Activated T-cell treated with anti-CD3 and anti-CD28 coated beads, Interleukin-2, amount 50 U/mL, for 48 hours (primary cell): ENCODE measurements around the gene DPYD.

Source experiments
- DNase-seq, 2 experiments: peaks; one replicate each; pipeline ENCODE4 v3.0.0-alpha.2; 2020

DPYD gene

DNA sequence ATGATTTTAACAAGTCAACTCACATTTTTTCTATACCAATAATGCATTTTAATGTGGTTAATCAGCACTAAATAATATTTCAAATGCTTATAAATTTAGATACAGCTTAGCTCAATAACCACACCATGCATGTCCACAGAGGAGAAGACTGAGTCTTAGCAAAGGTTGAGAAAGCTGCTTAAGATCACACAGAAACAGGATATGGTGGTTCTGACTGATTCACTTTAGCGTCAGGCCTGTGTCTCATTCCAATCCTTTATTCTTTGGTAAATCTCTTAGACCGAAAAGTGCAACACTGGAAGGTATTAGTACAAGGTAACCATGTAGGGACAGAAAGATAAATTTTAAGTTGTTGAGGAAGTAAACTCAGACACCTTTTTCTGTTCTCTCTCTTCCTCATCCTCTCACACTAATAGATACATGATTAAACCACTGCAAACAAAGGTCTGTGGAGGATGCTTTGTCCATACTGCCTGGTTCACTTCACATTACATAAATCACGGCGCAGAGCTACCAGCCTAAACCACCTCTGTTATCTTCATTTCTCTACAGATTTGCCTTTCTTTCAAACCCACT is 139.0 kb downstream of the DPYD start:
- no peak for DNase-seq

DNA sequence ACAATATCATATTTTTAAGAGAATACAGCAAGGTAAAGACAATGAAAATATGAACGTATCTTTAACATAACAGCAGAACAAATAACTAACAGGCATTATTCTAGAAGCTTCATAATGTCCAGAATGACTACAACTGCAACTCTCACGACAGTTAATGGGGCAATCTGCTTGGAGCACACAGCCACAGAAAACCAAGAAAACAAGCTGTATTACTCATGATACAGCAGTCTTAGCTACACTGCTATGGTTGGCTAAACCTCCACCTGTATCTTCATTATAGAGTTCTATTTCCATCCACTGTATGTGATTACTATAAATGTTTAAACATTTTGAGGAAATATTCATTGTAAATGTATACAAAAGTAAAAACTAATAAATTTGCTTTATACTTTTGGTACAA is 139.9 kb downstream of the DPYD start:
- DNase-seq, result no peak

DNA sequence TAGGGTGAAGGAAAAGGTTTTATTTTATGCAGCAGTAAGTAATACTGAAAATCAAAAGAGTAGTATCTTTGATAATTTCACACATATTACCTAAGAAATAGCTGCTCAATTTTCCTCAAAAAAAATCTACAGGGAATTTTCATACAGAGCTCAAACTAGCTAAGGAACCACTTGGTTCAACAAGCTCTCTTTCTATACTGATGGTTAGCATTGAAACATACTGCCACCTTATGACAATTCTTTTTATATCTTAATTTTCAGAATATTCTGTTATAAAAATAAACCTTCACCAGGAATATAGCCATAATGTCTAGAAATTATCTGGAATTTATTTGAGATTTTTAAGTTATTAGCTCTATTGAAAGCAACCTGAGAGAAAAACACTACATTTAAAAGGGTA is 142.1 kb downstream of the DPYD start:
- no peak for DNase-seq

DNA sequence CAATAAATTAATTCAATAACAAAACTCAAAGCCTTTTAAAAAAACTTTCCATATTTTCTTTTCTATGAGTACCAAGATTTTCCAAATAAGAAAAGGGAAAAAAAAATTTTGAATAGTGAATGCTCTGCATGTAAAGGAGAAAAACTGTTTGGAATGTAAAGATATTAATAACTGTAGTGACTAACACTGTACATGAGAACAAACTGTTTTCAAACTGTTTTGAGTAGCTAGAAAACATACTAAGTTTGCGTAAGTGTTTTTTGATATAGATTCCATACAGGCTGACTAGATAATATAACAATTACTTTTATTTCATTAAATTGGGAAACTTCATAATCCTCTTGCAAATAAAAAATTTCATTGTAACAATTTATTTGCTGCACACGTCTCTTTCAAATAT is 150.5 kb downstream of the DPYD start:
- no peak for DNase-seq

DNA sequence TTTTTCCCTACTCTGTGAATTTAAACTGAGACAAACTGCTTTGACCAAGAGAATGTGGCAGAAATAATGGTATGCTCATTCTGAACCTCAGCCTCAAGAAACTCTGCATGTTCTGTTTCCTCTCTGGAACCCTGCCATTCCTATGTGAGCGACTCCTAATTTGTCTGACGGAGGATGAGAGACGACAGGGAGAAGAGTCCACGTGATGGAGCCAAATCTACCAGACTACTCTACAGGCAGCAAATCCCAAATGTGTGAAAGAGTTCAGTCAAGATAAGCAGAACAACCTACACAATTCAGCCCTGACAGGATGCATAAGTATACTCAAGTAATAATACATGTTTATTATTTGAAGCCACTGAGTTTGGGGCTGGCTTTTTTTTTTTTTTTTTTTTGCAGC is 153.5 kb downstream of the DPYD start:
- no peak for DNase-seq

DNA sequence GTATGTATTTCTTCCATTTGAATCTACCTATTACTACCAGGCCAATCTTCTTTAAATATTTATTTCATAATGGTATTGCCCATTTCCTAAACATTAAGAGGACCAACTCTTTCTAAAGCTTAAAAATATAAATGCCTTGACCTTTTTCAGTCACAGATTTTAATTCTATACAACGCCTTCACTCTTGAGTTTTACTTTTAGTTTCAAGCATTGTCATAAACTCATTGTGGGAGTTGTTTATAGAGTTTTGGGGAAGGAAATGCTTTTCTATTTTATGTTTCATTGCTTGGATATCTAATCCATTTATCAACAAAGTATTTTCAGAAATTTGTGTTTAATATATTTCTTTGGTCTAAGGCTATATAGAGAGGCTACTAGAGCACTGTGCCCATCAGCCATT is 155.8 kb downstream of the DPYD start:
- DNase-seq, result no peak

DNA sequence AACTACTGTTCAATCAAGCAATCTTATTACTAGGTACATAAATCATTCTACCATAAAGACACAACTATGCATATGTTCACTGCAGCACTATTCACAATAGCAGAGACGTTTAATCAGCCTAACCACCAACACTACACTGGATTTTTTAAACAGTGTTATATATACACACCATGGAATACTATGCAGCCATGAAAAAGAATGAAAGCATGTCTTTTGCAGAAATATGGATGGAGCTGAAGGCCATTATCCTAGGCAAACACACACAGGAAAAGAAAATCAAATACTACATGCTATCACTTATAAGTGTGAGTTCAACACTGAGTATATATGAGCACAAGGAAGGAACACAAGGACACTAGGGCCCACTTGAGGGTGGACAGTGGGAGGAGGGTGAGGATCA is 159.2 kb downstream of the DPYD start:
- no peak for DNase-seq

DNA sequence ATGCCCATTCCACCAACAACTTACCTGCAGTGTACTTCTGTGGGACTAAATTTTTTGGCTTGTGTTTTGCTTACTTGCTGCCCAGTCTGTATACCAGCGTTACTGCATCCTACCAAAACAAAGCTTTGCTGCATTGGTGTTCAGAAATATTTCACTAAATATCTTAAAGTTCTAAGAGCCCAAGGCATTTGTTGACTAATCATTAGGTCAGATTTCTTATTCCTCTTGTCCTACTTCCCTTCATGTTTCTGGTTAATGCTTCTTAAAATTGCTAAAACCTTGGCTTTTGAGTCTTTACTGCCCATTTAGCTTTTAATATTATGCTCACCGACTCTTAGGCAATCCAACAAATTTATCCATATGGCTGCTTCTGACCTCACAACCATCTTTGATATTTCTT is 161.8 kb downstream of the DPYD start:
- no peak for DNase-seq

DNA sequence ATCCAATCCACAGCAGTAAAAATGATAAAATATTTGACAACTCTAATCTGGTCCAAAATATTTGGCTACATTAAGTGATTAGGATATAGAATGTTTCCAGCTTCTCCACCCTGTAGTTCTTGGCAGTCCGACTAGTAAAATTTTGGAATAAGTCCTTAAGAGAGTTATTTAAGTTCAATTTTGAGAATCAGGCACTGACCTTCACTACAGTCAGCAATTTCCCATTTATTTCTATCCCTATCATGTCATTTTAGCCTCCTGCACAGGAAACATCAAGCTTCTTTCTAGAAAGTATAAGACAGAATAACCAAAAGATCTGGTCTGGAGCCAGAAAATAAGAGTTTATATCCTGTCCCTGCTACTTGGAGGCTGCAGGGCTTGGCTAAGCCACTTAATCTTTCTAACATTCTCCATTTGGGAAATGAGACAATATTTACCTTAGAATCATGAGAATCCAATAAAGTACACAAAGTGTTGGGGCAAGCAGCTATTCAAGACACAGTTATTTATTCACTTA is 162.2 kb downstream of the DPYD start:
- no peak for DNase-seq

DNA sequence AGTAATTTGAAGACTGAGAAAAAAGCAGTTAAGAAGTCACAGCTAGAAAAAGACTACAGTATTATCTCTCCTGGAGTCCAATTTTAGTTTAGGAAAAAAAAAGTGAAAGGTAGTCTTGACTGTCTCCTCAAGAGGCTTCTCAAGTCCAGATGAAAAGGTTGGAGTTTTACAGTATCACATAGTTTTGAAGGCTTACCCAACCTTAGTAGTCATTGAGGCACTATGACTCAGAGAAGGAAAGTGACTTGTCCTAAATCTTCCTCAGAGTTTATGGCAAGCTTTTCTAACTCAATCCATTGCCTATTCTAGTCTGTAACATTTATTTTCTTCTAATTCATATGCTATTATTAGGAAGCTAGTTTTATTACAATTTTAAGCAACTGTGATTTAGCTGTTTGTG is 174.9 kb downstream of the DPYD start:
- no peak for DNase-seq

DNA sequence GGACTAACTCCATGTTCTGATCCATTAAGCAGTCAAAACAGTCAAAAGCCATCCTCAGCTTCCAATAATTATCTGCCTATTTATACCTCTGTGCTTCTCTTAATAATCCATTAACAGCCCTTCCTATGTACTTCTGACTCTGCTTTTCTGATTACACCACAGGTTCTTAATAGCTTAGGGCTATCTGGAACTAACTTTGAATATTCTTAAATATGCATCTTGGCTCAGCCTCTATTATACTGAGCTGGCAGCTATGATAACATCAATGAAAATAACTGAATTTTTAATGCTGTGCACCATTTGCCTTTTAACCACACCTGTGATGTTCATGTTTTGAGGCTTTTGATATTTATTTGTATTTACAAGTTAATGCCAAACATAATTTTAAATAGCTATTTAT is 175.9 kb downstream of the DPYD start:
- no peak for DNase-seq

DNA sequence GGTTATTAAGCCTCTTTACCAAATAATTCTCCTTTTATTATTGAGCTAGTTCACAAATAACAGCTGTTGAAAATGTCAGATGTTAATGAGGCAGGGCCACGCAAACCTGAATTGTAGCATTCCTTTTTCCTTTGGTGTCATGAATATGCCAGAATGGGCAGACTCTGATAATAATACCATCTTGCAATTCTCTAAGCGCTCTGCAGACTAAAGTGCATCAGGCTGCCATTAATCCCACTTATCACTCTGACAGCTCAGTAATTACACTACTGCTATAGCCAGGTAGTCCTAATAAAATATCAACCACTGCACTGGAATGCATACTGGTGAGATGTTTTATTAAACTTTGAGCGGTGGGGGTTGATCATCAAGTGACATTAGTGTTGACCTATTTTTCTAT is 177.7 kb downstream of the DPYD start:
- no peak for DNase-seq

DNA sequence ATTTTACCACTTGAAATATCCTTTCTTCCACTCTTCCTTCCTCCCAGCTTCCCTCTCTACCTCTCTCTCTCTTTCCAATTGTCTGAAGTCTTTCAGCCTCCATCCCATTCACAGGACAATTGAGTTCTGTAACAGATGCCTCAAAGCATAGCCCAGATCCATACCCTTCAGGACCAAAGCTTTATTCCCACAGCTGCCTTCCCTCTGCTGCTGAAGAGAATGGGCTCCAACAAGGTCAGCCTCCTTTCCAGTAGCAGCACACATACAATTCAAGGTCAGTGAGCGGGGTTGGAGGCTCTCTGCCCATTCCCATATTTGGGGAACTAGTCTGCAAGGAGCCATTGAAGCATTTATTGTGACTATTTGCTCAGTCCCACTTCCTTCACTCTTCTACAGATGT is 179.9 kb downstream of the DPYD start:
- DNase-seq, result no peak

DNA sequence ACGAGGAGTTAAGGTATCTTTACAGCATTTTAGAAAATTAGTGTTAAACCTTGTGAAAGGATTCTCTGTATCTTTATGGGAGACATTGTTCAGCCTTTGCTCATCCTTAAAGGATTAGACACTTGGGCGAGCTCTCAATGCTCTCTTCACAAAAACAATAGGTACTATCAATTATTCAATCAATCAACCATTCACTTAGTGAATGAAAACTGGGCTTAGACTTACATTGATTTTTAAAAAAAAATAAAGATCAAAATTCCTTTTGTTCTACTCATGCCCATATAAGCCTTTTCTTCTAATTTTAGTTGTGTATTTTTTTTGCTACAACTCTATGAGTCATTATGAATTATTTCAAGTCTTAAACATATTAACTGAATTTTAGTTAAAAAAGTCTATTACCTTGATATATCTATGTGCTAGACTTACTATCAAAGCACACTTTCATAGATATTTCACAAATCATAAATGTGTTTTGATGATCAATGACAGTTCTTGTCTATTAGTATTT is 181.2 kb downstream of the DPYD start:
- DNase-seq, result no peak

DNA sequence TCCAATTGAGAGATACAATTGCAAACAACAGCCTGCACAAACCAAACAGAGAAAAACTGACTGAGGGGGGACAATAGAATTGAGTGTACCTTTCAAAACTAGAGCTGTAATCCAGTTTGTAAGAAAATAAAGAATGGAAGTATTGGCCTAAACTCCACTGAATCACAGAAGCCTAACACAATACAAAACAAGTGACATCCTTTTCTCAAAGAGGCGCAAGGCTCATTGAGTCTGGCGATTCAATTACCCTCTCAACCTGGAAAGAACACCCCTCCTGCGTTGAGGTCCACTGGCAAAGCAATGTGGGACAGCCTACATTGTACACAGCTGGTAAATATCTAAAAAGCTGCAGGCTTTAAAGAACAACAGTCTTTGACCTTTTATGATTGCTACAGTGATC is 182.6 kb downstream of the DPYD start:
- DNase-seq, result no peak

DNA sequence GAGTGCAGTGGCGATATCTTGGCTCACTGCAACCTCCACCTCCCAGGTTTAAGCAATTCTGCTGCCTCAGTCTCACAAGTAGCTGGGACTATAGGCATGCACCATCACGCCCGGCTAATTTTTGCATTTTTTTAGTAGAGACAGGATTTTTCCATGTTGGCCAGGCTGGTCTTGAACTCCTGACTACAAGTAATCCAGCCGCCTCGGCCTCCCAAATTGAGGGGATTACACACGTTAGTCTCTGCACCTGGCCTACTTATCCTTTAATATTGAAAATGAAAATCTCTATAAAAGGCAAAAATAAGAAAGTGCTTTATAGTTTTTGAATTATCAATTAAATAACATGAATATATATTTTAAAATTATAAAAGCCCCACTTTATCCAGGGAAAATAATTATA is 190.6 kb downstream of the DPYD start:
- no peak for DNase-seq

DNA sequence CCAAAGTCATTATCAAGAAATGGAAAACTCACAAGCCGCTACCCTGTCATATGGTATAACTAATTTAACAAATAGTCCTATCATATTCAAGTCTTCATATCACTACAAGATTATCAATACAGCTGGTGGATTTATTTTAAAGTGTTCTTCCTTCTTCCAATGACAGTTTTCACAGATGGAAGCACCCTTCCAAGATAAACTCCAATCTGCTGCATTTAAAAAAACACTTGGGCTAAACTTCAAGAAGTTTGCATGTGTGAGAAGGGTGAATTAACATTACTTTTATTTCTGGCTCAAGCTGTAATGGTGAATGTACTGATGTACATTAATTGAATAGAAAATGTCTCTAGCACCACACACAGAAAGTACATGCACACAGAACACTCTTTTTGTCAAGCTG is 192.4 kb downstream of the DPYD start:
- DNase-seq, result no peak

DNA sequence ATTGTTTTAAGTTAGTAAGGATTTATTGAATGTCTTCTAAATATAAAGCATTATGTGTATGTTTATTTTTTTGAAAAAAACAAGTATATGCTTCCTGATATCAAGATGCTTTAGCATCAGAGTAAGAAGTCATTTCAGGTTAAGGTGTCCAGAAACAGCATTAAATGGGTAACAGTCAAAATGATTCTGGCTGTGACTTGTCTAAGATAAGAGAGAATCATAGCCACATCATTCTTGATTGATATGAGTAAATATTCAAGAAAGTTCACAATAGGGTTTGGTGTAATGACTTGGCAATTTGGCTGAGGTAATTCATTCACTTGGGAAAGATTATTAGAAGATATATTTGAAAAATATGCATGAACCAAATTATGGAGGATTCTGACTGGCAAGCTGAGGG is 193.8 kb downstream of the DPYD start:
- no peak for DNase-seq

DNA sequence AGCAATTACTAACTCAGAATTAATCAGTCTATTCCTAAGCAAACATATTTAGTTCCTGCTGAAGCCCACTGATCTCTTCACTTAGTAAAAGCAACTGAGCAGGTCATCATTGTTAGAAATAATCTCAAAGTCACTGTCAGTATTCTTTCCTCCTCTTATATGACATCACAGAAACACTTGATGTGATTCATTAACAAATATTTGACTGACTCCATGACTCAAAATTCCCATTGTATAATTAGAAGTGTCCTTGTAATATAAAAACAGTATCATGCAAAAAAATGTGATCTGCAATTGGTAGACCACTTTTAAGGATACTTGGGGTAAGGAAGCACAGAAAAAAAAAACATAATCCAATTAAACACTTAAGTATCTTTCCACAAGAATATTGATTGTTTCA is 194.4 kb downstream of the DPYD start:
- no peak for DNase-seq

DNA sequence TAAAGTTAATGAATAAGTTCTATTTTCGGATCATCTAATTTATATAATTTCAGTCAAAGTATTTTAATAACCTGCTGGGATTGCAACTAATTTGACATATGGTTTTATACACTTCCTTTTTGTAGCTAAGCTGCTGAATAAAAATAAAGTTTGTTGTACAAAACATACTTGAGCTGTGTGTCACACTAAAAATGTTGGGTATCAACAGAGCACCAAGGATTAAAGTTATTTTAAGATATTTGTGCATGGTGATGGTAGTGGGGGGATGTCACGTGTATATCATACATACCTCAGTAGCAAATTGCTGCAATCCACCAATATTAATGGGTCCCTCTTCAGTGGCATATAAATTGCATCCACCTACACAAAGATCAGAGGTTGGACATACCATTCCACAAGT is 199.6 kb downstream of the DPYD start:
- no peak for DNase-seq

DNA sequence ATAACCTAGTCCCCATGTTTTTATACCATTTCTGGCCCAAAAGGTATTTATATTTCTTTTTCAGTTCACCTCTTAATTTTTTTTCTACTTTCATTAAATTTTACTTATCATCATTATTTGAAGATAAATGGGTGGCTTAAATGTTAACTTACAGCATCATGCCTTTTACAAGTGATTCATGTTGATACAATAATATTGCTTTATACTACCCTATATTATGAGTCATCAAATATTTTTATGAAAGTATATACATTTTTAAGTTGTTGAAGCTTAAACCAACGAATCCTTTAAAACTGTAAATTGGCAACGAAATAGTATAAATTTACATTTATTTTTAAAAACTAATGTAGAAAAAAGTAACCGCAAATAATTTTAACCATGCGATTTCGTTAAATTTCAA is 207.9 kb downstream of the DPYD start:
- no peak for DNase-seq

DNA sequence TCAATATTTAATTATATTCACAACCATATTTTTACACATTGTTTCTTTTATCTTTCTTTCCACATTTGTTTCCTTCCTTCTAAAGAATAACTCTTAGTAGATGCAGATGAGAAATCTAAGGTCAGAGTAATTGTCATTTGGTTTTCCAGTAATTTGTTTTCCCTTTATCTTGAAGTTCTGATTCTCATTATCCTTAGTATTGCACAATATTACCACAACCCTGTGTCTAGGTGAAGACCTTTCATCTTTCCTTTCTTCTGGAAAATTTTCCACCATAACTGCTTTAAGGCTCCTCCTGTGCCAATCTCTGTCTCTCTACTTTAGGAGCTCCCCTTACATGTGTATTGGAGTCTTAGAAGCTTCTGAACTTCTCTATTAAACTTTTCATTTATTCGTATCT is 209.0 kb downstream of the DPYD start:
- no peak for DNase-seq

DNA sequence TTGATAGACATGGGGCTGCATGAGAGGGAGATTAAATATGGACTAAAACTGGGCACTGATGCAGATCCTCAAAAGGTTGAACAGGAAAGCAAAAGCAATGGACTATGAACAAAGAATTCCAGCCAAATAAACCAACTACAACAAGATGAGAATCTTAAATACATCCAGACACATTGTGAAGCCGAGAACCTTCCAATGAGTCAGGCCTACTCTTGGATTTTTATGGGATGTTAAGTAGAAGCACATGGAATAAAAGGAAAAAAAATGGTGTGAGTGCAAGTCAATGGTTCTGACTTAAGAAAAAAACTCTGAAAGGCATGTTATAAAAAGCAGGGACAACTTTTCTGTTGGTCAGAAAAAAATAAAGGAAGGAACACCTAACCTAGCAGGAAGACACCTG is 227.2 kb downstream of the DPYD start:
- no peak for DNase-seq

DNA sequence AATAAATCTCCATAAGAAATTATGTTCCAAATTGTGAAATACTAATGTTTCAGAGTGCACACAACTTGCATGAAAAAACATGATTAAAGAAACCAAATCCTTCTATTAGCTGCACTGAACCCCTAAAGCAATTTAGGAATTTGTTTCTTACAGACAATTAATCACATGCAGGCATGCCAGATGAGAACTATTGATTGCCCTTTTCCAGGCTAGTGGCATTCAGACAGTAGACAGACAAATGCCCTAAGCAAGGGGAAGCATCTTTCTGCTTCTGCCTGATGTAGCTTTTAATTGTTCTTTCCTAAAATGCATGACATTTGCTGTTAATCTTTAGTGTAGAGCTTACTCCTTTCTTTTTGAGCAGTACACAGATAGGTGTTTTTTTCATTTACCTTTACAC is 229.5 kb downstream of the DPYD start:
- no peak for DNase-seq

DNA sequence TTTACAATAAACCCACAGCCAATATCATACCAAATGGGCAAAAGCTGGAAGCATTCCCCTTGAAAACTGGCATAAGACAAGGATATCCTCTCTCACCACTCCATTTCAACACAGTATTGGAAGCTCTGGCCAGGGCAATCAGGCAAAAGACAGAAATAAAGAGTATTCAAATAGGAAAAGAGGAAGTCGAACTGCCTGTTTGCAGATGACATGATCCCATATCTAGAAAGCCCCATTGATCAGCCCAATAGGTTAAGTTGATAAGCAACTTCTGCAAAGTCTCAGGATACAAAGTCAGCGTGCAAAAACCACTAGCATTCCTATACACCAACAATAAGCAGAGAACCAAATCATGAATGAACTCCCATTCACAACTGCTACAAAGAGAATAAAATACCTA is 235.5 kb downstream of the DPYD start:
- no peak for DNase-seq

DNA sequence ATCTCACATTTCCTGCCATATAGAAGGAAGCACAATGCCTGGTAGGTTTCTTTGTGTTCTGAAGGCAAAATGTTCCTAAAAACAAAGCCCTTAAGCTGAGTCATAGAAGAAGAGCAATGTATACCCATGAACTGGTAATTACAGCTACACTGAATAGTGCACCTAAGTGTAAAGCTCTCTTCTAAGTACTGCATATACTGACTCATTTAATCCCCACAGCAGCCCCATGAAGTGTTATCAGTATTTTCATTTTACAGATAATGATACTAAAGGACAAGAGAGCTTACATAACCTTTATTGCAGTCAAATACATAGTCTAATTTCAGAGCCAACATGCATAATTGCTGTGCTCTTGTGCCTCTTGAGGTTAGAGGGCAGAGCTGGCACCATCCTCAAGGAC is 239.9 kb downstream of the DPYD start:
- DNase-seq, result no peak
